Measurements from ENCODE around the gene MAN2A2. TPM values are rescaled to one million over a fixed set of nuclear protein-coding genes. Genes with fewer than 3 reads are reported as not detected.

Gene MAN2A2
- total and polyA plus RNA-seq, 9 of the 15 experiments (the other 6 are each of a cell fraction or from before 2014, with no cell fraction given): 7.3 to 151 (median 43.4) TPM

DNA sequence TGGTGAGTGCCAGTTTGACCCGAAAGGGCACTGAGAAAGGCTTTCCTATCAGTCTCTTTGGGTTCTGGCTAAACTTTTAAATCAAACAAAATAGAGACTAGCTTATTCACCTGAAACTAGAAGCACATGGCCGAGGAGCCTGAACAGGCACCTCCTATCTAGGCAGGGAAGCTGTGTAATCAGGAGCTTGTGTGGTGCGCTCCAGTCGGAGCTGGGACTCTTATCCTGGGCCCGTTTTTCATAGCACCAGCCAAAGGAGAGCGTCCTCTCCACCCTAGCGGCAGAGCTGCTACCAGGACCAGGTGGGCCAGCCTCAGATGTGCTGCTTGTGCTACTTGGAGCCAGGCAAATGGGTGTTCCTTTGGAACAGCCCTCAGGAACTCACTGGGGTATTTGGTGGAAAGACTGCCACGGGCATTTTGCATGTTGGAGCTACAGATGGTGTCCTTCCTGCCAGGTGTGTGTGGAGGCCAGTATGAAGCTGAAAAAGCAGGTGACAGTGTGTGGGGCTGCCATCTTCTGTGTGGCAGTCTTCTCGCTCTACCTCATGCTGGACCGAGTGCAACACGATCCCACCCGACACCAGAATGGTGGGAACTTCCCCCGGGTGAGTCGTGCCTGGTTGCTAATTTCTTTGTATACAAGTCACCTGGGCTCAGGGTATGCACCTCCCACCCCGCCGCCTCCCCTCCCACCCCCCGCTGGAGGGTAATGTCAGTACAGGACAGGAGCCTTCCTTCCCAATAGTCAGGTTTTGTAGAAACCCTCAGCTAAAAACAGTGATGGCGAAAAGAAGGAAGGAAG, 833 bp downstream of the MAN2A2 start (continued):
- TF ChIP-seq, protein P1, sequence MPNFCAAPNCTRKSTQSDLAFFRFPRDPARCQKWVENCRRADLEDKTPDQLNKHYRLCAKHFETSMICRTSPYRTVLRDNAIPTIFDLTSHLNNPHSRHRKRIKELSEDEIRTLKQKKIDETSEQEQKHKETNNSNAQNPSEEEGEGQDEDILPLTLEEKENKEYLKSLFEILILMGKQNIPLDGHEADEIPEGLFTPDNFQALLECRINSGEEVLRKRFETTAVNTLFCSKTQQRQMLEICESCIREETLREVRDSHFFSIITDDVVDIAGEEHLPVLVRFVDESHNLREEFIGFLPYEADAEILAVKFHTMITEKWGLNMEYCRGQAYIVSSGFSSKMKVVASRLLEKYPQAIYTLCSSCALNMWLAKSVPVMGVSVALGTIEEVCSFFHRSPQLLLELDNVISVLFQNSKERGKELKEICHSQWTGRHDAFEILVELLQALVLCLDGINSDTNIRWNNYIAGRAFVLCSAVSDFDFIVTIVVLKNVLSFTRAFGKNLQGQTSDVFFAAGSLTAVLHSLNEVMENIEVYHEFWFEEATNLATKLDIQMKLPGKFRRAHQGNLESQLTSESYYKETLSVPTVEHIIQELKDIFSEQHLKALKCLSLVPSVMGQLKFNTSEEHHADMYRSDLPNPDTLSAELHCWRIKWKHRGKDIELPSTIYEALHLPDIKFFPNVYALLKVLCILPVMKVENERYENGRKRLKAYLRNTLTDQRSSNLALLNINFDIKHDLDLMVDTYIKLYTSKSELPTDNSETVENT (CRISPR knock-in tag; IDR thresholded peaks at IDR 0.05): no peak
- TF ChIP-seq ZNF174 (CRISPR knock-in tag; IDR thresholded peaks at IDR 0.05) (no peak), ZFP1 (CRISPR knock-in tag; IDR thresholded peaks at IDR 0.05) (peak; percentile 14; the same call in 1 of the 2 replicates), SMAD4 (CRISPR knock-in tag; conservative IDR thresholded peaks at IDR 0.05) (peak; percentile 22; the same call in 1 of the 2 replicates), HDAC6 (IDR thresholded peaks at IDR 0.05; ENCODE audit: low read depth, low read length) (no peak), HDGF (IDR thresholded peaks at IDR 0.05) (peak; percentile 37; the same call in 1 of the 2 replicates), SREBF2 (CRISPR knock-in tag; IDR thresholded peaks at IDR 0.05) (no peak), MTA3 (IDR thresholded peaks at IDR 0.05; ENCODE audit: borderline replicate concordance) (peak; percentile 41), CBX2 (IDR thresholded peaks at IDR 0.05; ENCODE audit: insufficient read depth, low read length, poor library complexity, severe bottlenecking) (no peak), ZNF217 (CRISPR knock-in tag; IDR thresholded peaks at IDR 0.05) (no peak), FIP1L1 (IDR thresholded peaks at IDR 0.05; ENCODE audit: low read depth, low read length, poor library complexity, severe bottlenecking) (no peak), GATAD2B (IDR thresholded peaks at IDR 0.05; ENCODE audit: borderline replicate concordance) (no peak), ETV6 (IDR thresholded peaks at IDR 0.05; ENCODE audit: borderline replicate concordance in 1 of 2, low read depth in 2 of 2, low read length in 1 of 2) (no peak), ETV6 (CRISPR knock-in tag; IDR thresholded peaks at IDR 0.05; ENCODE audit: borderline replicate concordance) (no peak), KAT7 (CRISPR knock-in tag; IDR thresholded peaks at IDR 0.05; ENCODE audit: borderline replicate concordance) (no peak), FOXA1 (IDR thresholded peaks at IDR 0.05; ENCODE audit: borderline replicate concordance) (no peak), TAF1 (IDR thresholded peaks at IDR 0.05; ENCODE audit: control insufficient read depth, extremely low read depth, insufficient read depth, low read length, severe bottlenecking) (peak; percentile 63)
- TF ChIP-seq, protein P2, sequence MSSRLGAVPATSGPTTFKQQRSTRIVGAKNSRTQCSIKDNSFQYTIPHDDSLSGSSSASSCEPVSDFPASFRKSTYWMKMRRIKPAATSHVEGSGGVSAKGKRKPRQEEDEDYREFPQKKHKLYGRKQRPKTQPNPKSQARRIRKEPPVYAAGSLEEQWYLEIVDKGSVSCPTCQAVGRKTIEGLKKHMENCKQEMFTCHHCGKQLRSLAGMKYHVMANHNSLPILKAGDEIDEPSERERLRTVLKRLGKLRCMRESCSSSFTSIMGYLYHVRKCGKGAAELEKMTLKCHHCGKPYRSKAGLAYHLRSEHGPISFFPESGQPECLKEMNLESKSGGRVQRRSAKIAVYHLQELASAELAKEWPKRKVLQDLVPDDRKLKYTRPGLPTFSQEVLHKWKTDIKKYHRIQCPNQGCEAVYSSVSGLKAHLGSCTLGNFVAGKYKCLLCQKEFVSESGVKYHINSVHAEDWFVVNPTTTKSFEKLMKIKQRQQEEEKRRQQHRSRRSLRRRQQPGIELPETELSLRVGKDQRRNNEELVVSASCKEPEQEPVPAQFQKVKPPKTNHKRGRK (tag; IDR thresholded peaks at IDR 0.05): no peak
- TF ChIP-seq, protein P3, sequence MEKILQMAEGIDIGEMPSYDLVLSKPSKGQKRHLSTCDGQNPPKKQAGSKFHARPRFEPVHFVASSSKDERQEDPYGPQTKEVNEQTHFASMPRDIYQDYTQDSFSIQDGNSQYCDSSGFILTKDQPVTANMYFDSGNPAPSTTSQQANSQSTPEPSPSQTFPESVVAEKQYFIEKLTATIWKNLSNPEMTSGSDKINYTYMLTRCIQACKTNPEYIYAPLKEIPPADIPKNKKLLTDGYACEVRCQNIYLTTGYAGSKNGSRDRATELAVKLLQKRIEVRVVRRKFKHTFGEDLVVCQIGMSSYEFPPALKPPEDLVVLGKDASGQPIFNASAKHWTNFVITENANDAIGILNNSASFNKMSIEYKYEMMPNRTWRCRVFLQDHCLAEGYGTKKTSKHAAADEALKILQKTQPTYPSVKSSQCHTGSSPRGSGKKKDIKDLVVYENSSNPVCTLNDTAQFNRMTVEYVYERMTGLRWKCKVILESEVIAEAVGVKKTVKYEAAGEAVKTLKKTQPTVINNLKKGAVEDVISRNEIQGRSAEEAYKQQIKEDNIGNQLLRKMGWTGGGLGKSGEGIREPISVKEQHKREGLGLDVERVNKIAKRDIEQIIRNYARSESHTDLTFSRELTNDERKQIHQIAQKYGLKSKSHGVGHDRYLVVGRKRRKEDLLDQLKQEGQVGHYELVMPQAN (IDR thresholded peaks at IDR 0.05; ENCODE audit: borderline replicate concordance): 0 out of 2 replicates have a peak, but pooled peaks have one; percentile 10
